ENCODE measurements around the gene SEL1L3.

The SEL1L3 gene

DNA sequence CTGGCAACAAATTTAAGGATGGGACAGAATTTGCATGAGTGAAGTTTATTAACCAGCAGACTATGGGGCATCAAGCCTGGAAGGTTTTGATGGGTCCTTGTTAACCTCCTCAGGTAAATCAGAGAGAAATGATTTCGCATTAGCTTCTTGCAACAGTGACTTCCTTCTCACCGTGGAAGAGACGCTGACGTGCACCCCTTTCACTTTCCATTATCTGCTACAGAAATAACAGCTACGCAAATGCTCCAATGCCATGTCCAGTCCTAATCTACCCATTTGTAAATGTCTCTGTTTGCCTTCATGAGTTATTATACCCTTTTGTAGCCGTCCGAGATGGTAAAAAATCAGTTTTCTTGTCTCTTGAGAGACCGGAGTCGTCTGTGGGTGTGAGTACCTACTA lies 106.9 kb downstream of the SEL1L3 start:
- TF ChIP-seq, protein P1, sequence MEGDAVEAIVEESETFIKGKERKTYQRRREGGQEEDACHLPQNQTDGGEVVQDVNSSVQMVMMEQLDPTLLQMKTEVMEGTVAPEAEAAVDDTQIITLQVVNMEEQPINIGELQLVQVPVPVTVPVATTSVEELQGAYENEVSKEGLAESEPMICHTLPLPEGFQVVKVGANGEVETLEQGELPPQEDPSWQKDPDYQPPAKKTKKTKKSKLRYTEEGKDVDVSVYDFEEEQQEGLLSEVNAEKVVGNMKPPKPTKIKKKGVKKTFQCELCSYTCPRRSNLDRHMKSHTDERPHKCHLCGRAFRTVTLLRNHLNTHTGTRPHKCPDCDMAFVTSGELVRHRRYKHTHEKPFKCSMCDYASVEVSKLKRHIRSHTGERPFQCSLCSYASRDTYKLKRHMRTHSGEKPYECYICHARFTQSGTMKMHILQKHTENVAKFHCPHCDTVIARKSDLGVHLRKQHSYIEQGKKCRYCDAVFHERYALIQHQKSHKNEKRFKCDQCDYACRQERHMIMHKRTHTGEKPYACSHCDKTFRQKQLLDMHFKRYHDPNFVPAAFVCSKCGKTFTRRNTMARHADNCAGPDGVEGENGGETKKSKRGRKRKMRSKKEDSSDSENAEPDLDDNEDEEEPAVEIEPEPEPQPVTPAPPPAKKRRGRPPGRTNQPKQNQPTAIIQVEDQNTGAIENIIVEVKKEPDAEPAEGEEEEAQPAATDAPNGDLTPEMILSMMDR (IDR thresholded peaks at IDR 0.05; ENCODE audit: insufficient read depth, low read length) = no peak
- TF ChIP-seq GABPA (IDR thresholded peaks at IDR 0.05; ENCODE audit: low read depth) (no peak), SPI1 (IDR thresholded peaks at IDR 0.05; ENCODE audit: borderline replicate concordance, low read depth) (no peak), POLR2AphosphoS5 (IDR thresholded peaks at IDR 0.05; ENCODE audit: low read depth) (no peak)
- TF ChIP-seq, protein P2, sequence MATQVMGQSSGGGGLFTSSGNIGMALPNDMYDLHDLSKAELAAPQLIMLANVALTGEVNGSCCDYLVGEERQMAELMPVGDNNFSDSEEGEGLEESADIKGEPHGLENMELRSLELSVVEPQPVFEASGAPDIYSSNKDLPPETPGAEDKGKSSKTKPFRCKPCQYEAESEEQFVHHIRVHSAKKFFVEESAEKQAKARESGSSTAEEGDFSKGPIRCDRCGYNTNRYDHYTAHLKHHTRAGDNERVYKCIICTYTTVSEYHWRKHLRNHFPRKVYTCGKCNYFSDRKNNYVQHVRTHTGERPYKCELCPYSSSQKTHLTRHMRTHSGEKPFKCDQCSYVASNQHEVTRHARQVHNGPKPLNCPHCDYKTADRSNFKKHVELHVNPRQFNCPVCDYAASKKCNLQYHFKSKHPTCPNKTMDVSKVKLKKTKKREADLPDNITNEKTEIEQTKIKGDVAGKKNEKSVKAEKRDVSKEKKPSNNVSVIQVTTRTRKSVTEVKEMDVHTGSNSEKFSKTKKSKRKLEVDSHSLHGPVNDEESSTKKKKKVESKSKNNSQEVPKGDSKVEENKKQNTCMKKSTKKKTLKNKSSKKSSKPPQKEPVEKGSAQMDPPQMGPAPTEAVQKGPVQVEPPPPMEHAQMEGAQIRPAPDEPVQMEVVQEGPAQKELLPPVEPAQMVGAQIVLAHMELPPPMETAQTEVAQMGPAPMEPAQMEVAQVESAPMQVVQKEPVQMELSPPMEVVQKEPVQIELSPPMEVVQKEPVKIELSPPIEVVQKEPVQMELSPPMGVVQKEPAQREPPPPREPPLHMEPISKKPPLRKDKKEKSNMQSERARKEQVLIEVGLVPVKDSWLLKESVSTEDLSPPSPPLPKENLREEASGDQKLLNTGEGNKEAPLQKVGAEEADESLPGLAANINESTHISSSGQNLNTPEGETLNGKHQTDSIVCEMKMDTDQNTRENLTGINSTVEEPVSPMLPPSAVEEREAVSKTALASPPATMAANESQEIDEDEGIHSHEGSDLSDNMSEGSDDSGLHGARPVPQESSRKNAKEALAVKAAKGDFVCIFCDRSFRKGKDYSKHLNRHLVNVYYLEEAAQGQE (IDR thresholded peaks at IDR 0.05; ENCODE audit: insufficient replicate concordance, low read depth) = no peak
- Histone ChIP-seq H3K27me3 (ENCODE audit: insufficient read depth, poor library complexity, severe bottlenecking) (no peaks in the 10 kb centered on the region), H3K4me3 (replicated peaks; ENCODE audit: insufficient read depth, low read length) (no peak overlapping the region), H3K27ac (replicated peaks) (no peak overlapping the region)
- DNase-seq (ENCODE audit: low read depth in 1 of 2, low spot score in 1 of 2) = no peak

DNA sequence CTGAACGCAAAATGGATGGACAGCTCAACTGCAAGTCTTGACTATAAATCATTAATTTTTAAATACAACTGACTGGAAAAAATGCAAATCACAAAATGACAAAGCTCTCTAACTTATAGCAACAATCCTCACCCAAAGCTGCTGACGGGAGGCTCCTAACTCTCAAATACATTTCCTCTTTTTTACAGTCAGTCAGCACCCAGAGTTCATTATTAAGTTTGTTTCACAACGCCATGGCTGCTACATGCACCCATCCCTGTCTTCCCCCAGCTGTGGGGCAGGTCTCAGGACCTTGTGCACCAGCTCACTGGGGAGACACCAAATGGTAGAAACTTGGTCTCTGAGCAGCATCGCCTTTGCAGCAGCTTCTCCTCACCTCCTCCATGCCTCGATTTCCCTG lies 109.5 kb downstream of the SEL1L3 start:
- Histone ChIP-seq H3K27me3 (ENCODE audit: insufficient read depth, poor library complexity, severe bottlenecking) (no peaks in the 10 kb centered on the region), H3K27ac (replicated peaks) (no peak overlapping the region), H3K4me3 (replicated peaks; ENCODE audit: insufficient read depth, low read length) (no peak overlapping the region)
- no peak for DNase-seq (ENCODE audit: low read depth in 1 of 2, low spot score in 1 of 2)
- TF ChIP-seq POLR2AphosphoS5 (IDR thresholded peaks at IDR 0.05; ENCODE audit: low read depth) (no peak), GABPA (IDR thresholded peaks at IDR 0.05; ENCODE audit: low read depth) (no peak), SPI1 (IDR thresholded peaks at IDR 0.05; ENCODE audit: borderline replicate concordance, low read depth) (no peak)
- TF ChIP-seq, protein P2 (IDR thresholded peaks at IDR 0.05; ENCODE audit: insufficient replicate concordance, low read depth) = no peak
- TF ChIP-seq, protein P1 (IDR thresholded peaks at IDR 0.05; ENCODE audit: insufficient read depth, low read length) = no peak

DNA sequence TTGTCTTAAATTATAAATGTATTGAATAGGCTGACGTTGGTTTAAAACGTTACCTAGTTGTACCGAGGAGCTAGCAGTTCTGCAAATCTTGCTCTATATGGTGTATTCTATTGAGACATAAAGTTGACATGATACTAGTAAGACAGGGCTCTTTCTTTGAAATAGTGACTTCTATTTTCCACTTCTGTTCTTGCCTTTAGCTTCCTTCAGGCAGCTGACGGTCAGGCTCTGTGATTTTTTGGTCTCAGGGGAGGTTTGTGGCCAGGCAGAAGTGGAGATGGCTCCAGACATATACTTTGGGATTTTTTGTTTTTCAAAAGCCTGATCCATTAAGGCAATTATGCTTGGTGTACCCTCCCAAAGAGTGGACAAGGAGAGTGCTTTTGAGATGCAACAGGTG lies 111.9 kb downstream of the SEL1L3 start:
- no peak overlapping the region for H3K4me3 ChIP-seq (replicated peaks; ENCODE audit: insufficient read depth, low read length)
- no peak for DNase-seq (ENCODE audit: low read depth in 1 of 2, low spot score in 1 of 2)
- TF ChIP-seq GABPA (IDR thresholded peaks at IDR 0.05; ENCODE audit: low read depth) (no peak), SPI1 (IDR thresholded peaks at IDR 0.05; ENCODE audit: borderline replicate concordance, low read depth) (no peak), POLR2AphosphoS5 (IDR thresholded peaks at IDR 0.05; ENCODE audit: low read depth) (no peak)
- TF ChIP-seq, protein P1 (IDR thresholded peaks at IDR 0.05; ENCODE audit: insufficient read depth, low read length) = no peak
- TF ChIP-seq, protein P2 (IDR thresholded peaks at IDR 0.05; ENCODE audit: insufficient replicate concordance, low read depth) = no peak
- no peak overlapping the region for H3K27ac ChIP-seq (replicated peaks)
- H3K27me3 ChIP-seq (ENCODE audit: insufficient read depth, poor library complexity, severe bottlenecking) = no peaks in the 10 kb centered on the region
